Trophoblast cell (in vitro differentiated cells and primary cell): ENCODE measurements around the gene ANP32B.

Experiments used
- DNase-seq, 2 donors: peaks; one replicate each; pipeline ENCODE4 v3.0.0-alpha.2; 2016
- H2AFZ ChIP-seq: 2 replicates; pipeline ENCODE4 v1.6.1; 2013; ENCODE audit warnings: low read length, moderate library complexity, mild to moderate bottlenecking; ENCODE audit not compliant: insufficient read depth, poor library complexity
- H2AK5ac ChIP-seq: 2 replicates; pipeline ENCODE4 v1.6.1; 2013; ENCODE audit warnings: mild to moderate bottlenecking, low read length
- H2BK120ac ChIP-seq: 2 replicates; pipeline ENCODE4 v1.6.1; 2013; ENCODE audit warnings: low read length, mild to moderate bottlenecking, moderate library complexity; ENCODE audit not compliant: insufficient read depth, poor library complexity
- H2BK12ac ChIP-seq: 2 replicates; pipeline ENCODE4 v1.6.1; 2013; ENCODE audit warnings: mild to moderate bottlenecking, low read length, moderate library complexity
- H2BK5ac ChIP-seq: 2 replicates; pipeline ENCODE4 v1.6.1; 2013; ENCODE audit warnings: low read length, low read depth, moderate library complexity, mild to moderate bottlenecking; ENCODE audit not compliant: poor library complexity
- H3K14ac ChIP-seq: 2 replicates; pipeline ENCODE4 v1.6.1; 2013; ENCODE audit warnings: mild to moderate bottlenecking, low read length
- H3K18ac ChIP-seq: 2 replicates; pipeline ENCODE4 v1.6.1; 2013; ENCODE audit warnings: mild to moderate bottlenecking, low read length
- H3K23ac ChIP-seq: 2 replicates; pipeline ENCODE4 v1.6.1; 2013; ENCODE audit warnings: low read length
- H3K27ac ChIP-seq: 2 replicates; pipeline ENCODE4 v1.5.1; 2013; ENCODE audit warnings: low read depth, mild to moderate bottlenecking, inconsistent platforms, low read length, moderate library complexity
- H3K27me3 ChIP-seq: 2 replicates; pipeline ENCODE4 v1.6.1; 2013; ENCODE audit warnings: inconsistent platforms, mild to moderate bottlenecking, low read length, moderate library complexity; ENCODE audit not compliant: insufficient read depth
- H3K36me3 ChIP-seq, 2 experiments: 1 replicate in 1 of 2; 2 replicates in 1 of 2; pipeline ENCODE4 v1.6.1; 2013; ENCODE audit warnings: low read length in 2 of 2, mild to moderate bottlenecking in 2 of 2, moderate library complexity in 1 of 2; ENCODE audit not compliant: insufficient read depth in 2 of 2, control insufficient read depth in 1 of 2
- H3K4ac ChIP-seq: 2 replicates; pipeline ENCODE4 v1.6.1; 2013; ENCODE audit warnings: low read depth, mild to moderate bottlenecking, low read length, moderate library complexity
- H3K4me1 ChIP-seq, 2 experiments: 1 replicate in 1 of 2; 2 replicates in 1 of 2; pipeline ENCODE4 v1.6.1; 2013; ENCODE audit warnings: low read length in 2 of 2, mild to moderate bottlenecking in 2 of 2, moderate library complexity in 1 of 2; ENCODE audit not compliant: insufficient read depth in 2 of 2, control insufficient read depth in 1 of 2
- H3K4me2 ChIP-seq: 2 replicates; pipeline ENCODE4 v1.6.1; 2013; ENCODE audit warnings: inconsistent platforms, mild to moderate bottlenecking, low read length, moderate library complexity
- H3K4me3 ChIP-seq: 2 replicates; pipeline ENCODE4 v1.5.1; 2013; ENCODE audit warnings: mild to moderate bottlenecking, low read depth, low read length, inconsistent platforms
- H3K79me1 ChIP-seq: one replicate; pipeline ENCODE4 v1.6.1; 2013; ENCODE audit warnings: low read length
- H3K79me2 ChIP-seq: 2 replicates; pipeline ENCODE4 v1.6.1; 2013; ENCODE audit warnings: low read length, mild to moderate bottlenecking; ENCODE audit not compliant: control insufficient read depth, insufficient read depth, poor library complexity
- H3K9ac ChIP-seq: 2 replicates; pipeline ENCODE4 v1.6.1; 2013; ENCODE audit warnings: mild to moderate bottlenecking, low read length
- H3K9me3 ChIP-seq: 2 replicates; pipeline ENCODE4 v1.6.1; 2013; ENCODE audit warnings: low read depth, mild to moderate bottlenecking, control low read depth, inconsistent platforms, low read length; ENCODE audit not compliant: insufficient read depth
- H4K12ac ChIP-seq: 2 replicates; pipeline ENCODE4 v1.6.1; 2013; ENCODE audit warnings: low read depth, mild to moderate bottlenecking, low read length, moderate library complexity
- H4K8ac ChIP-seq: 2 replicates; pipeline ENCODE4 v1.6.1; 2013; ENCODE audit warnings: low read depth, mild to moderate bottlenecking, low read length, moderate library complexity
- H4K91ac ChIP-seq: one replicate; pipeline ENCODE4 v1.6.1; 2013; ENCODE audit warnings: low read depth, mild to moderate bottlenecking, low read length, moderate library complexity
- WGBS: extraction: QIAGEN DNeasy Blood & Tissue Kit; methylation state at CpG from one replicate; pipeline ENCODE4 v1.1.7; 2013; ENCODE audit warnings: missing lambda C conversion rate; ENCODE audit not compliant: insufficient read length, insufficient coverage; ENCODE audit errors: extremely low coverage; 5-methylcytosine and 5-hydroxymethylcytosine counted together

Gene ANP32B

GRCh38 chr9:97985058-97985861, 2.1 kb downstream of the ANP32B start:
- H3K27me3 ChIP-seq: peaks cover 9% of the 10 kb centered on the region
- H4K12ac ChIP-seq: peak overlapping the region; percentile 91
- peaks cover 29% of the 10 kb centered on the region for H3K79me2 ChIP-seq
- DNase-seq: peak; percentile 44 to 62
- H2BK5ac ChIP-seq: peak overlapping the region; percentile 98
- no CpG with 5 or more reads among the region's 59 CpGs for WGBS
- H2BK120ac ChIP-seq: peak overlapping the region; percentile 95
- peak overlapping the region; percentile 90 for H3K4me3 ChIP-seq
- peaks cover 3% of the 10 kb centered on the region for H3K9me3 ChIP-seq
- peak overlapping the region; percentile 87 for H3K4ac ChIP-seq
- H2AFZ ChIP-seq: peak overlapping the region; percentile 98
- peak overlapping the region; percentile 99 for H3K18ac ChIP-seq
- peak overlapping the region; percentile 95 for H4K8ac ChIP-seq
- peak overlapping the region; percentile 97 for H4K91ac ChIP-seq
- H3K9ac ChIP-seq: peak overlapping the region; percentile 88
- peaks cover 24% of the 10 kb centered on the region for H3K79me1 ChIP-seq
- peak overlapping the region; percentile 84 for H2AK5ac ChIP-seq
- H3K36me3 ChIP-seq: no peaks in the 10 kb centered on the region
- H3K23ac ChIP-seq: no peak overlapping the region
- peak overlapping the region; percentile 96 for H3K14ac ChIP-seq
- peak overlapping the region; percentile 17 for H2BK12ac ChIP-seq
- H3K4me1 ChIP-seq: peaks cover 8 to 13% of the 10 kb centered on the region in 2 experiments
- peak overlapping the region; percentile 88 for H3K4me2 ChIP-seq
- peak overlapping the region; percentile 92 for H3K27ac ChIP-seq

- no CpG with 5 or more reads among the region's 5 CpGs for WGBS
- no peak overlapping the region for H4K8ac ChIP-seq
Measured at GRCh38 chr9:97987487-97987886, 4.3 kb downstream of the ANP32B start.

GRCh38 chr9:97990259-97990658, 7.1 kb downstream of the ANP32B start:
- no peak overlapping the region for H3K14ac ChIP-seq
- peaks cover 16% of the 10 kb centered on the region for H3K79me2 ChIP-seq
- no peak overlapping the region for H3K9ac ChIP-seq
- H3K4ac ChIP-seq: peak overlapping the region; percentile 0
- no peak overlapping the region for H2AFZ ChIP-seq
- H3K9me3 ChIP-seq: no peaks in the 10 kb centered on the region
- H4K12ac ChIP-seq: no peak overlapping the region
- no peak overlapping the region for H3K23ac ChIP-seq
- no peak for DNase-seq
- H3K36me3 ChIP-seq: peaks cover 0 to 2% of the 10 kb centered on the region in 2 experiments
- no CpG with 5 or more reads among the region's 2 CpGs for WGBS
- no peak overlapping the region for H3K18ac ChIP-seq
- H2BK5ac ChIP-seq: no peak overlapping the region
- peaks cover 2 to 10% of the 10 kb centered on the region in 2 experiments for H3K4me1 ChIP-seq
- H4K8ac ChIP-seq: no peak overlapping the region
- no peak overlapping the region for H4K91ac ChIP-seq
- no peak overlapping the region for H3K4me3 ChIP-seq
- no peak overlapping the region for H2AK5ac ChIP-seq
- no peaks in the 10 kb centered on the region for H3K27me3 ChIP-seq
- peaks cover 1% of the 10 kb centered on the region for H3K79me1 ChIP-seq
- no peak overlapping the region for H2BK12ac ChIP-seq
- no peak overlapping the region for H3K4me2 ChIP-seq
- no peak overlapping the region for H3K27ac ChIP-seq
- no peak overlapping the region for H2BK120ac ChIP-seq

More at GRCh38 chr9:97987487-97987886, 4.3 kb downstream of the ANP32B start:
- Histone ChIP-seq H3K27ac (no peak overlapping the region), H3K23ac (no peak overlapping the region), H3K18ac (no peak overlapping the region), H2BK12ac (no peak overlapping the region), H4K91ac (no peak overlapping the region), H3K79me2 (peaks cover 38% of the 10 kb centered on the region), H4K12ac (no peak overlapping the region), H3K27me3 (peaks cover 3% of the 10 kb centered on the region), H3K79me1 (peaks cover 23% of the 10 kb centered on the region), H3K4ac (peak overlapping the region; percentile 64), H3K14ac (no peak overlapping the region), H3K36me3 (no peaks in the 10 kb centered on the region), H3K4me3 (no peak overlapping the region), H3K4me1 (peaks cover 8 to 16% of the 10 kb centered on the region in 2 experiments), H3K9me3 (no peaks in the 10 kb centered on the region), H2BK5ac (no peak overlapping the region), H3K9ac (no peak overlapping the region), H2BK120ac (no peak overlapping the region), H2AFZ (no peak overlapping the region), H2AK5ac (no peak overlapping the region), H3K4me2 (no peak overlapping the region)
- DNase-seq: no peak

GRCh38 chr9:97991818-97992217, 8.7 kb downstream of the ANP32B start:
- Histone ChIP-seq H3K79me2 (peaks cover 10% of the 10 kb centered on the region), H3K27me3 (no peaks in the 10 kb centered on the region), H2AK5ac (no peak overlapping the region), H3K14ac (no peak overlapping the region), H4K8ac (no peak overlapping the region), H3K4me2 (no peak overlapping the region), H2BK5ac (no peak overlapping the region), H3K4ac (peak overlapping the region; percentile 97), H3K4me1 (peaks cover 0 to 8% of the 10 kb centered on the region in 2 experiments), H3K9ac (no peak overlapping the region), H3K36me3 (peaks cover 6 to 8% of the 10 kb centered on the region in 2 experiments), H4K12ac (no peak overlapping the region), H3K79me1 (no peaks in the 10 kb centered on the region), H2BK120ac (no peak overlapping the region), H3K23ac (no peak overlapping the region), H2AFZ (no peak overlapping the region), H3K27ac (no peak overlapping the region), H3K9me3 (no peaks in the 10 kb centered on the region), H2BK12ac (no peak overlapping the region), H3K18ac (no peak overlapping the region), H4K91ac (no peak overlapping the region), H3K4me3 (no peak overlapping the region)
- no peak for DNase-seq
- WGBS: no CpG with 5 or more reads among the region's 5 CpGs
